AG04449 (cell line): ENCODE results near the gene ANAPC2.

Experiments used
- CTCF ChIA-PET: fragments of 350-600 bp; formaldehyde crosslinking; extraction: SDS; loops from one replicate; lab custom pipeline; 2021; ENCODE audit warnings: antibody characterized with exemption; lab: Yijun Ruan, JAX
- POLR2A ChIA-PET: fragments of 400-600, 350-600 bp; formaldehyde crosslinking; extraction: SDS; loops from one replicate; lab custom pipeline; 2020; ENCODE audit warnings: antibody characterized with exemption, inconsistent platforms; lab: Yijun Ruan, JAX
- DNase-seq: peaks from one replicate; pipeline ENCODE4 v3.0.0-alpha.2; 2010; ENCODE audit warnings: low read depth, low spot score
- H3K4me3 ChIP-seq: 2 replicates; pipeline ENCODE4 v1.5.1; 2011; ENCODE audit warnings: low read depth, mild to moderate bottlenecking, control low read depth, low read length
- CTCF ChIP-seq: IDR thresholded peaks from one replicate; pipeline ENCODE4 v1.5.1; 2011; ENCODE audit warnings: mild to moderate bottlenecking, moderate library complexity, low read length, control low read depth, inconsistent platforms; ENCODE audit not compliant: insufficient read depth; ENCODE audit errors: missing control alignments

The ANAPC2 gene

DNA sequence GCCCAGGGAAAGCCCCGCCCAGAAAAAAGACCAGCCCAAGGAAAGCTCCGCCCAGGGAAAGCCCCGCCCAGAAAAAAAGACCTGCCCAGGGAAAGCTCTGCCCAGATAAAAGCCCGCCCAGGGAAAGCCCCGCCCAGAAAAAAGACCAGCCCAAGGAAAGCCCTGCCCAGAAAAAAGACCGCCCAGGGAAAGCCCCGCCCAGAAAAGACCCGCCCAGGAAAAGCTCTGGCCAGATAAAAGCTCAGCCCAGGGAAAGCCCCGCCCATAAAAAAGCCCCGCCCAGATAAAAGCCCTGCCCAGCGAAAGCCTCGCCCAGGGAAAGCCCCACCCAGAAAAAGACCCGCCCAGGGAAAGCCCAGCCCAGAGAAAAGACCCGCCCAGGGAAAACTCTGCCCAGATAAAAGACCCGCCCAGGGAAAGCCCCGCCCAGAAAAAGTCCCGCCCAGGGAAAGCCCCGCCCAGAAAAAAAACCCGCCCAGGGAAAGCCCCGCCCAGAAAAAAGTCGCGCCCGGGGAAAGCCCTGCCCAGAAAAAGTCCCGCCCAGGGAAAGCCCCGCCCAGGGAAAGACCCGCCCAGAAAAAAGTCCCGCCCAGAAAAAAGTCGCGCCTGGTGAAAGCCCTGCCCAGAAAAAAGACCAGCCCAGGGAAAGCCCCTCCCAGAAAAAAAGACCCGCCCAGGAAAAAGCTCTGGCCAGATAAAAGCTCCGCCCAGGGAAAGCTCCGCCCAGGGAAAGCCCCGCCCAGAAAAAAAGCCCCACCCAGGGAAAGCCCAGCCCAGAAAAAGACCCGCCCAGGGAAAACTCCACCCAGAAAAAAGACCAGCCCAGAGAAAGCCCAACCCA, 37.5 kb downstream of the ANAPC2 start:
- H3K4me3 ChIP-seq = no peak overlapping the region
- TF ChIP-seq CTCF = no peak
- POLR2A ChIA-PET = no interaction called here
- CTCF ChIA-PET = interaction anchor here (1.3 to 1.9 kb wide), 3 partner anchors 20 to 87 kb away, joined by 3 to 4 read pairs (median 4); partner anchors contain the start of gene TMEM210
- no peak for DNase-seq

DNA sequence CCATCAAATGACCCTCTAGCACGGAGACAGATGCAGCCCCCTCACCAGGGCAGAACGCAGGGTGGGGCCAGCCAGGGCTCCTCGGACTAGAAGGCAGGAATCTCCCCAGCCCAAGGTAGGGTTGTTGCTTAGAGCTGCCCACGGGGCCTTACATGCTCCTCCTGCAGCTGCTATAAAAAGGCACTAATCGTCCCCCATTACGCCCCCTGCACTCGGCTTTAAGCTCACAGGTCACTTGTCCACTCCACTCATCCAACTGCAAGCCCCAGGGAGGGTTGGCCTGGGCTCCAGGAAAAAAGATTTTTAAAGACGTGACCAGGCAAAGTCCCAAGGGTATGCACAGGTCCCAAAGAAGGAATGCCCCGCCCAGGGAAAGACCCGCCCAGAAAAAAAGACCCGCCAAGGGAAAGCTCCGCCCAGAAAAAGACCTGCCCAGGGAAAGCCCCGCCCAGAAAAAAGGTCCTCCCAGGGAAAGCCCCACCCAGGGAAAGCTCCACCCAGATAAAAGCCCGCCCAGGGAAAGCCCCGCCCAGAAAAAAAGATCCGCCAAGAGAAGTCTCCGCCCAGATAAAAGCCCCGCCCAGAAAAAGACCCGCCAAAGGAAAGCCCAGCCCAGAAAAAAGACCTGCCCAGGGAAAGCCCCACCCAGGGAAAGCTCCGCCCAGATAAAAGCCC, 38.3 kb downstream of the ANAPC2 start:
- CTCF ChIA-PET = interaction anchor here (1.1 to 1.9 kb wide), 4 partner anchors 20 to 86 kb away, joined by 3 to 4 read pairs (median 4); partner anchors contain the start of gene TMEM210
- no peak for DNase-seq
- no peak for TF ChIP-seq CTCF
- H3K4me3 ChIP-seq = no peak overlapping the region
- POLR2A ChIA-PET = interaction anchor here (1.2 kb wide), 1 partner anchor 22 kb away, joined by 3 read pairs; no protein-coding TSS in a partner anchor

DNA sequence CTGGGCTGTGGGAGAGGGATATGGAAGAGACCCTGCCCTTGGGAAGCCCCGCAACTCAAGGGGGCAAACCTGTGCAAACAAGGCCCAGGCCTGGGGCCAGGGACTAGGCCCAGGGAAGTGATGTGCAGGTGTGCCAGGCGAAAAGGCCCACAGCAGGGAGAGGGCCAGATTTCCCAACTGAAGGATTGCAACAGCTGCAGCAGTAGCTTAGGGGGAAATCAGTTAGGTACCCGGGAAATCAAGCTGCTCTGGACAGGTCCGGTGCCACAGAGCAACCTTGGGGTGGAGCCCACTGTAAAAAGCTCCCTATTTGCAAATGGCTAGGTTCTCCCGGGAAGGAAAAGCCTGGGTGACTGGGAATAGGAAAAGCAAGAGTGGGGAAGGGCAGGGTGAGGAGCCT, 39.0 kb downstream of the ANAPC2 start:
- ChIA-PET CTCF (interaction anchor here (1.1 to 1.9 kb wide), 3 partner anchors 19 to 27 kb away, joined by 3 to 4 read pairs (median 4); partner anchors contain the start of gene TMEM210), POLR2A (interaction anchor here (0.9 to 1.2 kb wide), 2 partner anchors 21 to 91 kb away, joined by 3 read pairs; partner anchors contain the start of gene TUBB4B)
- no peak for TF ChIP-seq CTCF
- H3K4me3 ChIP-seq = no peak overlapping the region
- no peak for DNase-seq

- CTCF ChIA-PET = interaction anchor here (1.1 kb wide), 1 partner anchor 28 kb away, joined by 3 read pairs; no protein-coding TSS in a partner anchor
- TF ChIP-seq CTCF = no peak
- no peak for DNase-seq
- POLR2A ChIA-PET = interaction anchor here (0.9 to 1.2 kb wide), 2 partner anchors 20 to 92 kb away, joined by 3 read pairs; partner anchors contain the start of gene TUBB4B
- H3K4me3 ChIP-seq = no peak overlapping the region
Measured at GRCh38 chr9:137148661-137149060, 39.7 kb downstream of the ANAPC2 start.

GRCh38 chr9:137148242-137148641, 40.1 kb downstream of the ANAPC2 start:
- POLR2A ChIA-PET = interaction anchor here (0.9 kb wide), 1 partner anchor 93 kb away, joined by 3 read pairs; the partner anchor contains the start of gene TUBB4B
- H3K4me3 ChIP-seq = no peak overlapping the region
- no peak for DNase-seq
- CTCF ChIA-PET = no interaction called here
- TF ChIP-seq CTCF = no peak
